ENCODE data around the gene ATAT1. TPM values are rescaled to one million over a fixed set of nuclear protein-coding genes. Genes with fewer than 3 reads are reported as not detected.

The ATAT1 gene
- total and polyA plus RNA-seq, 2 of the 13 experiments (the other 11 are each of a cell fraction or from before 2014, with no cell fraction given), result 9.2 to 23.6 TPM

DNA sequence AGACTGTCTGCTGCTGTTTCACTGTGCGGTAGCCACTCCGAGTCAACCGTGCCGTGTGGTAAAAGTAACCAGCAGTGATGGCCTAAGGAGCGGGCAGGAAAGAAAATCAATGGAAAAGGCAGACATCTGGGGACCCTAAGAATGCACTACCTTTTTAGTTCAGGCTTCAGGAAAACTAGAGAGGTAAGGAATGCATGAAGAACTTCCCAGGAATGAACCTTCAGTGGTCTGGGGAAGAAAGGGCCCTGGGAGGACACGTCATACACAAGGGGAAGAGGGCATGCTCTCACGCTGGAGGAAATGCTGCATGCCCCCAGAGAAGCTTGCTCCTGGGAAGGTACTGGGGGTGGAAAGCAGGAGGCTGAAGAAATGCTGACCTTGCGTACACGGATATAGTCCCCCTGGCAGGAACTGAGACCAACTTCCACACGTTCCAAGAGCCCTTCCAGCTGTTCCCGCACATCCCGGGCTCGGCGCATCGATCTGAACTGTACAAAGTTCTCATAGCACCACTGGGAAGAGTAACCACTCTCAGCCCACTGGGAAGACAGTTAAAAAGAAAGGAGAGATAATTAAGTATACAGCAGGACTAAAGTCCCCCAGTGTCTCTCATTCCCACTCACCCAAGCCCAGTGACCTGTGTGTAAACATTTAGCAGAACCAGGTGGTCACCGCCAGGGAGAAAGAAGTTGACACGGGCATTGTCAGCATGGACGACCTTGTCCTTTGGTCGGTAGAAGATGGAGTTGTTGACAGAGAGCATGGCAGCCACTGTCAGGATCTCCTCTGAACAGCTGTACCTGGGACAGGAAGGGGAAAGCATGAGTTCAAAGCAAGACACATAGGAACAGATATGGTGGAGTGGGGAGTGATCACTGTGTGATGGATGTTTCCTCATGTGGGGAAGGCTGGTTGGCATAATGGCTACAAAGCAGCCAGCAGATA is 28.4 kb downstream of the ATAT1 start (continued):
- TF ChIP-seq ZNF496 (CRISPR knock-in tag; IDR thresholded peaks at IDR 0.05; ENCODE audit: insufficient replicate concordance) (no peak), ETV5 (CRISPR knock-in tag; IDR thresholded peaks at IDR 0.05; ENCODE audit: borderline replicate concordance) (peak; percentile 93), ZNF484 (CRISPR knock-in tag; IDR thresholded peaks at IDR 0.05; ENCODE audit: borderline replicate concordance, low read depth) (no peak), YEATS4 (CRISPR knock-in tag; IDR thresholded peaks at IDR 0.05; ENCODE audit: borderline replicate concordance) (peak; percentile 87), ZNF160 (CRISPR knock-in tag; IDR thresholded peaks at IDR 0.05) (peak; percentile 15; the same call in 1 of the 2 replicates), MIER3 (CRISPR knock-in tag; IDR thresholded peaks at IDR 0.05; ENCODE audit: borderline replicate concordance) (peak; percentile 95; the same call in 1 of the 2 replicates), ZFP90 (CRISPR knock-in tag; IDR thresholded peaks at IDR 0.05; ENCODE audit: borderline replicate concordance) (no peak), ZFP62 (CRISPR knock-in tag; IDR thresholded peaks at IDR 0.05) (no peak), TOPORS (CRISPR knock-in tag; IDR thresholded peaks at IDR 0.05) (0 out of 2 replicates have a peak, but pooled peaks have one; percentile 81), GLI4 (CRISPR knock-in tag; IDR thresholded peaks at IDR 0.05; ENCODE audit: borderline replicate concordance) (peak; percentile 84; the same call in 1 of the 2 replicates), ZNF317 (CRISPR knock-in tag; IDR thresholded peaks at IDR 0.05) (peak; percentile 63), FOXA1 (IDR thresholded peaks at IDR 0.05) (peak; percentile 87), FOXA1 (CRISPR knock-in tag; IDR thresholded peaks at IDR 0.05) (peak; percentile 99), BCL6 (CRISPR knock-in tag; IDR thresholded peaks at IDR 0.05) (peak; percentile 77; the same call in 1 of the 2 replicates), ZNF747 (CRISPR knock-in tag; IDR thresholded peaks at IDR 0.05; ENCODE audit: borderline replicate concordance) (peak; percentile 95; the same call in 1 of the 2 replicates), RBAK (CRISPR knock-in tag; IDR thresholded peaks at IDR 0.05) (no peak), FOXM1 (CRISPR knock-in tag; IDR thresholded peaks at IDR 0.05) (no peak), PTBP1 (IDR thresholded peaks at IDR 0.05; ENCODE audit: low read depth, low read length, poor library complexity, severe bottlenecking) (no peak), MATR3 (CRISPR knock-in tag; IDR thresholded peaks at IDR 0.05) (no peak), TOE1 (CRISPR knock-in tag; IDR thresholded peaks at IDR 0.05) (peak; percentile 90; the same call in 1 of the 2 replicates), KAT2B (IDR thresholded peaks at IDR 0.05; ENCODE audit: borderline replicate concordance, low read depth, low read length) (no peak), SMYD3 (CRISPR knock-in tag; IDR thresholded peaks at IDR 0.05) (peak; percentile 71; the same call in 1 of the 2 replicates)
- TF ChIP-seq, protein P1, sequence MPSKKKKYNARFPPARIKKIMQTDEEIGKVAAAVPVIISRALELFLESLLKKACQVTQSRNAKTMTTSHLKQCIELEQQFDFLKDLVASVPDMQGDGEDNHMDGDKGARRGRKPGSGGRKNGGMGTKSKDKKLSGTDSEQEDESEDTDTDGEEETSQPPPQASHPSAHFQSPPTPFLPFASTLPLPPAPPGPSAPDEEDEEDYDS (CRISPR knock-in tag; IDR thresholded peaks at IDR 0.05), result peak; percentile 32; the same call in 1 of the 2 replicates
- TF ChIP-seq, protein P2, sequence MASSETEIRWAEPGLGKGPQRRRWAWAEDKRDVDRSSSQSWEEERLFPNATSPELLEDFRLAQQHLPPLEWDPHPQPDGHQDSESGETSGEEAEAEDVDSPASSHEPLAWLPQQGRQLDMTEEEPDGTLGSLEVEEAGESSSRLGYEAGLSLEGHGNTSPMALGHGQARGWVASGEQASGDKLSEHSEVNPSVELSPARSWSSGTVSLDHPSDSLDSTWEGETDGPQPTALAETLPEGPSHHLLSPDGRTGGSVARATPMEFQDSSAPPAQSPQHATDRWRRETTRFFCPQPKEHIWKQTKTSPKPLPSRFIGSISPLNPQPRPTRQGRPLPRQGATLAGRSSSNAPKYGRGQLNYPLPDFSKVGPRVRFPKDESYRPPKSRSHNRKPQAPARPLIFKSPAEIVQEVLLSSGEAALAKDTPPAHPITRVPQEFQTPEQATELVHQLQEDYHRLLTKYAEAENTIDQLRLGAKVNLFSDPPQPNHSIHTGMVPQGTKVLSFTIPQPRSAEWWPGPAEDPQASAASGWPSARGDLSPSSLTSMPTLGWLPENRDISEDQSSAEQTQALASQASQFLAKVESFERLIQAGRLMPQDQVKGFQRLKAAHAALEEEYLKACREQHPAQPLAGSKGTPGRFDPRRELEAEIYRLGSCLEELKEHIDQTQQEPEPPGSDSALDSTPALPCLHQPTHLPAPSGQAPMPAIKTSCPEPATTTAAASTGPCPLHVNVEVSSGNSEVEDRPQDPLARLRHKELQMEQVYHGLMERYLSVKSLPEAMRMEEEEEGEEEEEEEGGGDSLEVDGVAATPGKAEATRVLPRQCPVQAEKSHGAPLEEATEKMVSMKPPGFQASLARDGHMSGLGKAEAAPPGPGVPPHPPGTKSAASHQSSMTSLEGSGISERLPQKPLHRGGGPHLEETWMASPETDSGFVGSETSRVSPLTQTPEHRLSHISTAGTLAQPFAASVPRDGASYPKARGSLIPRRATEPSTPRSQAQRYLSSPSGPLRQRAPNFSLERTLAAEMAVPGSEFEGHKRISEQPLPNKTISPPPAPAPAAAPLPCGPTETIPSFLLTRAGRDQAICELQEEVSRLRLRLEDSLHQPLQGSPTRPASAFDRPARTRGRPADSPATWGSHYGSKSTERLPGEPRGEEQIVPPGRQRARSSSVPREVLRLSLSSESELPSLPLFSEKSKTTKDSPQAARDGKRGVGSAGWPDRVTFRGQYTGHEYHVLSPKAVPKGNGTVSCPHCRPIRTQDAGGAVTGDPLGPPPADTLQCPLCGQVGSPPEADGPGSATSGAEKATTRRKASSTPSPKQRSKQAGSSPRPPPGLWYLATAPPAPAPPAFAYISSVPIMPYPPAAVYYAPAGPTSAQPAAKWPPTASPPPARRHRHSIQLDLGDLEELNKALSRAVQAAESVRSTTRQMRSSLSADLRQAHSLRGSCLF (CRISPR knock-in tag; IDR thresholded peaks at IDR 0.05; ENCODE audit: borderline replicate concordance), result no peak
